Stimulated activated CD8-positive, alpha-beta memory T cell treated with anti-CD3 and anti-CD28 coated beads, Interleukin-2, amount 100 ng/mL, for 48 hours (primary cell): ENCODE results near the gene DNER.
"Not testable (repeated sequence)": the region's sequence is repeated elsewhere in the genome, so short reads cannot be mapped to it uniquely, and the experiment has no call there.

Source experiments
- DNase-seq, 2 donors: peaks; one replicate each; pipeline ENCODE4 v3.0.0-alpha.2; 2020; ENCODE audit warnings: low read depth in 2 of 2

The DNER gene

GRCh38 chr2:229401171-229401865 lies 313.0 kb downstream of the DNER start:
- DNase-seq: no peak

DNA sequence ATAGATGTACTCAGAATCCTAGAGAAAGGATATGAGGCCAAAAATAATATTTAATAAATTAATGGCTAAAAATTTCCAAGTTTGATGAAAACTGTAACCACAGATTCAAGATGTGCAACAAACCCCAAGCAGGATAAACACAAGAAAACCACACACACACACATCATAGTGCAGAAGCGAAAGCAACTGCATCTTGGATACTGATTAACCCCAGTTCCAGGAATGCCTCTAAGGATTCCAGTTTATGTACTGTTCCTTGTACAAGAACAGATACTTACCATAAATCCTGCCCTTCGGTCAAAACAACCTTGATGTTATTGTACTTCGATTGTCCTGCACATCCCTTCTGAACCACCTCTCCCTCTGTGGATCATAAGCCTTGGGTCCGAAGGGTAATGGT lies 320.4 kb downstream of the DNER start:
- no peak for DNase-seq

DNA sequence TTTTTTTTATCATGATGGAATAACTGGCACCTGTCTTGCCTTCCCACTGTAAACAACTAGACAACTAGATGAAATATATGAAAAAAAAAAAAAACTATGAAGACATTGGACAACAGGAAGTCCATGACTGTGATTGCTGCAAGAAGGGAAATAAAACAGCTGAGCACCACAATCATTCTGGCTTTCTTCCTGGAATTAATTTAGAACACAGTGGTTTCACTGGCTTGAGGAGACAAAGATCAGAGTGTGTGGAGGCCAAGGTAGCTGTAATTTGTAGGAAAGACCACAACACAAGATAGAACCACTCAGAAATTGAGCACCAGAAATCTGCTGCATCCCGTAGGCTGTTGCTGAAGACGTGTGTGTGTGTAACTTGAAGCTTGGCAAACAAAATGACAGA lies 322.2 kb downstream of the DNER start:
- no peak for DNase-seq

- DNase-seq: no peak
These were observed 325.6 kb downstream of the DNER start for GRCh38 chr2:229388731-229389130.

DNA sequence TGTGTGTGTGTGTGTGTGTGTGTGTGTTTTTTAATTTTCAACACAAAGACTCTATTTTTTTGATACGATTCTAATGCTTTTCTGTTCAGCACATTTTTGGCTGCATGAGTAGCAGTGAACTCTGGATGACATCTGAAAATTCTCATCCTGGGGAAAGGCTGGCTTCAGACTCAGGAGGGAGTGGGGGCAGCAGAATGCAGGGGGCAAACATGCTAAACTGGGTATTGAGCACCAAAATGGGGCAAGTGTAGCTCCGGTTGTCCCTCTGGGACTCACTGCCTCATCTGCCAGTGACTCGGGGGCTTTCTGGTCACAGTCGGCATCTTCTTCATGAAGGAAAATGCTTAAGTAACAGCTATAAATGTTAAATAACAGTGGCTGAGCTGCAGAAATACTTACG lies 326.5 kb downstream of the DNER start:
- no peak for DNase-seq

DNA sequence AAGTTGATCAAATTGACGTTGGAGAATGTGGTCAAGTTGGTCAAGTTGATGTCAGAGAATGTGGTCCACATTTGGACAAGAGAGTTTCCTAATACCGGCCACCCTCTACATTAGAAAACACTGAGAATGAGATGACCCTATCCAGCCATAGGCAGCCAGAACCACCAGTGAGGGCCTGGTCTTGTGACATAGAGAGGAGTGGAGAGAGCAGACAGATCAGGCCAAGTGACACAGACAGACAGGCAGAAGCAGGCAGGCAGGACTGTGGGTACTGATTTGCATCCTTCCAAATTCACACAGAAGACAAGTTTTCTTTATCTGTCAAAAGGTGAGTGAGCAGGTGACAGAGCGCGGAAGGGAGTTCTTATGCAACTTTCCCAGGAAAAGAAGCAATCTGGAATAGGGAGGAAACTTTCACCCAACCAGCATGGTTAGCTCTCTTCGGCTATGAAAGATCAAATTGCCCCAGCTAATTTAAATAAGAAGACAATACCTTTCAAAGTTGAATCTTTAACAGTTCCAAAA lies 334.2 kb downstream of the DNER start:
- DNase-seq: no peak

GRCh38 chr2:229378386-229378785 lies 336.0 kb downstream of the DNER start:
- DNase-seq: no peak

- DNase-seq: no peak
These were observed 337.5 kb downstream of the DNER start for GRCh38 chr2:229376866-229377265.

- no peak for DNase-seq
These were observed 339.1 kb downstream of the DNER start for GRCh38 chr2:229375251-229375650.

GRCh38 chr2:229373311-229373710 lies 341.0 kb downstream of the DNER start:
- DNase-seq: not testable (repeated sequence)

DNA sequence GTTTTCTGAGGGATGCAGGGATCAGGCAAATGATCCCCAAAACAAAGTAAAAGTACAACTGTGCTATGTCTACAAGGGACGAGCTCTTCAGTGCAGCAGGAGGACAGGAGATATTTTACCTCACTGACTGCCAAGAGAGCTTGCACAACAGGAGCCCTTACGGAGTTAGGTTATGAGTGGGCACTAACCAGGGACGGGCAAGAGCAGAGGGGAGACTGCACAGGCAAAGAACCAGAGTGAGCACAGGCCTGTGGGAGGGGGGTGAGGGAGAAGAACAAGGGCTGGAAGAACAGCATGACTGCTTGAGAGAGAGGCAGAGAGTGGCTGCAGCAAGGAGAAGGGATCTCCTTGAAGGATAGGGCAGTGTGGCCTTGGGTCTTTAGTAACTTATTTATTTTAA lies 342.1 kb downstream of the DNER start:
- no peak for DNase-seq

GRCh38 chr2:229371086-229371485 lies 343.3 kb downstream of the DNER start:
- no peak for DNase-seq

- no peak for DNase-seq
These were observed 343.8 kb downstream of the DNER start for GRCh38 chr2:229370509-229370908.

GRCh38 chr2:229363185-229363814 lies 351.1 kb downstream of the DNER start:
- no peak for DNase-seq

DNA sequence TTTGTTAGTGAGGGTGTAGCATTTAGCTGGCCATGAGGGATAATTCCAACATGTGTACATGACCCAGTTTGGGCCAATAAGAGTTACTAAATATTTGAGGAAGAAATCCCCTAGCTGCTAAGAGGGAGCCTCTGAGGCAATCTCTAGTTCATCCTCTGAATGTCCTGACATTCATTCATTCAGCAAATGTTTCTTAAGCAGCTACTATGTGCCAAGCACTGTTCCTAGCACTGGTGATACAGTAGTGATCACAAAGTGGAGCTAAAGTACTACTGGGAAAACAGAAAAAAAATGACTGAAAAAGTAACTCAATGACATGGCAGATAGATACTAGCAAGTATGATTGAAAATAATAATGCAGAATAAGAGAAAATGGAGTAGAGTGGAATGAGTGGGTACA lies 363.5 kb downstream of the DNER start:
- DNase-seq: no peak

- DNase-seq: no peak
These were observed 364.1 kb downstream of the DNER start for GRCh38 chr2:229350117-229350805.

DNA sequence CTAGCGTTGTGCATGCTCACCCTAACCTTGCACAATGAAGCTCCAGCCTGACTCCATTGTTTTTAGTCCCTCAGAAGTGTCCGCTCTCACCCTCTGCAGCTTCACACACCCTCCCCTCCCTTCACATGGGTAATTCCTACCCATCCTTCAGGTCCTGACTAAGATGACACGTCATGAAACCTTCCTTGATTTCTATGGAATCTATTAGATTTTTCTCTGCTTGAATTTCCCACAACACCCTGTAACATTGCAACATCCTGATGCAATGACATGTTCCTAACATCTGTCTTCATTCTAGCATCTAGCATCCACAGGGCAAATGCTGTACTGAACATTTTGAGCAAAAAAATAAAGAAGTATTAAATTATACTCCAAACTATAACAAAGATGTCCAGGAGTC lies 366.2 kb downstream of the DNER start:
- DNase-seq: no peak

DNA sequence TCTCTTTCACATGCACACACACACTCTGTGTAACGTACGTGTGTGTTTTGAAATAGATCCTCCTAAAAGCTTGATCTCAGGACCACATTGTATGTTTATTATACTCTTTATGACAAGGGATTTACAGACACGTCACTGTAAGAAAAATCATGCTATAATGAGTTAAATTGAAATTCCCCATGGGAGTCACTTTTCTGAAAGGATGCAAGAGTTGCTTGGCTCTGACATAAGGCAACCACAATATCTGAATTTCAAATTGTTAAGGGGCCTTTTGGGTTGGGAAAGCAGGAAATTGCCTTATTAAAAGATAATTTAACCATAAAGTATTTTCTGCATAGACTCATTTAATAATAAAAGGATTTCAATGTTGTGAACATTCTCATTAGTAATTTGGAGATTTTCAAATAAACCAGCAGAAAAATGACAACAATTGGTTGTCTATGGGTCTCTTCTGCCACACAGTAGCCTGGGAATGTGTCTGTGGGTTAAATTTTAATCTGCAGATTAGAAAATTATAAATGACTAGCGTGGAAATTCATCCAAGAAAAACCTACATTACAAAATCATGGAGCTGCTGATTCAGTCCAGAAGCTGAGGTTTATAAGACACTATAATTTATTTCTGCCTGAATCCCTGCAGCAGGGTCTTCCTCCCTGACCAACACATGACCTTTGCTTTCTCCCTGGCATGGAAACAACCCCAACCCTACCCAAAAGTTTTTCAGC lies 367.4 kb downstream of the DNER start:
- no peak for DNase-seq

DNA sequence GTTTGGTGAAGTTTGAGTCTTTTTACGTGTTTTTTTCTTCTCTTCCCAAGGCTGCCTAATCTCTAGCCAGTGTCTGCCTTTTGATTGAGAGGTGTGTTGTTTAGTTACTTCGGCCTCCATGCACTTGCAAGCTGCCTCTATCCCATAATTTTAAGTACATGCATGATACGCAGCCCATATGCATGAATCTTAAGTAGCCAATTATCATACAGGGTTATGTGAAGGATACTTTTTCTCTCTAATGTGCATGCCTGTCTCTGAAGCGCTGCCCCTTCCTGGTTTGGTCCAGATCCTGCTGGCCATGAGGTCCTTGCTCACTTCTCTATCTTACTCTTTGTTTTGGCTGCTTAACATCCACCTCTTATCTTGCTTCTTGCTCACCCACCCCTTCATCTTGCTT lies 369.4 kb downstream of the DNER start:
- DNase-seq: no peak

GRCh38 chr2:229344151-229344551 lies 370.2 kb downstream of the DNER start:
- DNase-seq: no peak

DNA sequence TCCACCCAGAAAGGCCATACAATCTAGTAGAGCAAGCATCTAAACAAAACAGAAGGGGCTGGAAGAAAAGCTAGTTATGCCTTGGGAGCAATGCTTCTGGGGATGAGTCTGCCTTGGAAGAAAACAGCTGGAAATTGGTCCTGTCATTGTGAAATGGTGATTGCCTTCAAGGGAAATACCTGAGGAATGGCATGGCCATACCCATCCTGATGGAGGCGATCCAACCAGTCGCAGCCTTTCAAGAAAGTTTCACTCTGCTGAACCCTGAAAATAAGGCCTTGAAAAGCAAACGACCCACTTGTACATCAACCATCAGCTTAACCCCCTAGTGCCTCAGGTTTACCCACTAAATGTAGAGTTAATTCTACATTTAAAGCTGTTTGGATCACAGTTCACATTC lies 370.7 kb downstream of the DNER start:
- DNase-seq: no peak

DNA sequence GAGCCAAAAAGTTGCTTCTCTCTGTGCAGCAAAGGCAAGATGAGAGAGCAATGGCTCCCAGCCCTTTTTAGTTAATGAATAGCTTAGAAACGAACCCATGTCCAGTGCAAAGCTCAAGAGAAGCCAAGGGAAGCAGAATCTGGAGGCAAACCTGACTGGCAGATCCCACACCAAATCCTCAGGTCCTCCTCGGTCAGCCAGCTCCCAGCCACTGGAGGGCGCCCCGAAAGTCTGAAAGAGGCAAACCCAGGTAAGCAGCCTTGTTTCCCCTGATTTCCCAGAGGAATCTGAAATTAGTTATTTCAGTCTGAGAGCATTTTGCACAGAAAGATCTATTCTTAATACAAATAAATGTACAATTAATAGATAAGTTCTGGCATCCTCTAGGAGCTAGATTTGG lies 372.0 kb downstream of the DNER start:
- DNase-seq: no peak
